H1 (cell line): ENCODE data around the gene LSM10. TPM values are rescaled to one million over a fixed set of nuclear protein-coding genes. Genes with fewer than 3 reads are reported as not detected.

Experiments used
- CTCF ChIA-PET: fragments of 300-600 bp; sonication (Branson Sonifier 250); formaldehyde crosslinking; loops from one replicate; lab custom pipeline; 2021; ENCODE audit not compliant: partially characterized antibody; lab: Charles Lee
- POLR2A ChIA-PET: fragments of 300-600 bp; sonication (Branson Sonifier 250); formaldehyde crosslinking; loops from one replicate; lab custom pipeline; 2021; ENCODE audit warnings: inconsistent platforms; ENCODE audit not compliant: partially characterized antibody; lab: Charles Lee
- DNase-seq, 2 experiments: peaks; one replicate each; pipeline versions ENCODE4 v3.0.0 to v3.0.0-alpha.2; 2010 to 2022; ENCODE audit warnings: low spot score in 2 of 2, low read depth in 1 of 2, mixed read lengths in 1 of 2
- FAIRE-seq: peaks from 2 replicates; lab custom pipeline; 2011; peaks lifted over from hg19 to GRCh38; lab: Jason Lieb, UNC
- H2AFZ ChIP-seq: 2 replicates; pipeline ENCODE4 v1.8.1; 2012; ENCODE audit warnings: low read length, inconsistent platforms
- H2AK5ac ChIP-seq: 2 replicates; pipeline ENCODE4 v1.6.1; 2013; ENCODE audit warnings: low read depth, low read length
- H2BK120ac ChIP-seq: replicated peaks from 2 replicates; pipeline ENCODE3; 2013; ENCODE audit warnings: low read depth, low read length, inconsistent platforms
- H2BK12ac ChIP-seq: 2 replicates; pipeline ENCODE4 v1.6.1; 2013; ENCODE audit warnings: low read depth, low read length
- H2BK15ac ChIP-seq: 2 replicates; pipeline ENCODE4 v1.6.1; 2013; ENCODE audit warnings: low read length
- H2BK20ac ChIP-seq: 2 replicates; pipeline ENCODE4 v1.6.1; 2013; ENCODE audit warnings: low read length
- H2BK5ac ChIP-seq: 2 replicates; pipeline ENCODE4 v1.6.1; 2013; ENCODE audit warnings: low read depth, low read length
- H3K14ac ChIP-seq: 2 replicates; pipeline ENCODE4 v1.6.1; 2013; ENCODE audit warnings: inconsistent platforms; ENCODE audit not compliant: insufficient read length
- H3K18ac ChIP-seq: 2 replicates; pipeline ENCODE4 v1.6.1; 2013; ENCODE audit warnings: low read length; ENCODE audit errors: extremely low read depth
- H3K23ac ChIP-seq: 2 replicates; pipeline ENCODE4 v1.6.1; 2013; ENCODE audit warnings: inconsistent platforms; ENCODE audit not compliant: insufficient read length
- H3K23me2 ChIP-seq: 2 replicates; pipeline ENCODE4 v1.6.1; 2013; ENCODE audit warnings: low read depth, low read length
- H3K27ac ChIP-seq: 2 replicates; pipeline ENCODE4 v1.6.1; 2011; ENCODE audit warnings: low read depth, low read length, inconsistent platforms
- H3K27me3 ChIP-seq, 4 experiments: replicated peaks in 1 of 4; 1 replicate in 1 of 4; 2 replicates in 3 of 4; pipeline versions ENCODE4 v1.6.1 to v1.8.1; 2011 to 2013; ENCODE audit warnings: low read length in 3 of 4, mild to moderate bottlenecking in 3 of 4, inconsistent platforms in 2 of 4, mixed read lengths in 2 of 4, moderate library complexity in 1 of 4; ENCODE audit not compliant: control insufficient read depth in 3 of 4, insufficient read depth in 3 of 4; ENCODE audit errors: extremely low read depth in 1 of 4
- H3K36me3 ChIP-seq, 4 experiments: 2 replicates each; pipeline versions ENCODE4 v1.6.1 to v1.8.1; 2011 to 2013; ENCODE audit warnings: mild to moderate bottlenecking in 4 of 4, low read length in 3 of 4, moderate library complexity in 2 of 4, control low read depth in 1 of 4, inconsistent platforms in 1 of 4; ENCODE audit not compliant: insufficient read depth in 4 of 4, control insufficient read depth in 2 of 4
- H3K4ac ChIP-seq: replicated peaks from 2 replicates; pipeline ENCODE3; 2013; ENCODE audit warnings: low read length, low read depth, mixed read lengths, inconsistent platforms; ENCODE audit not compliant: insufficient read length
- H3K4me1 ChIP-seq, 4 experiments: replicated peaks in 1 of 4; 1 replicate in 1 of 4; 2 replicates in 3 of 4; pipeline versions ENCODE4 v1.6.1 to v1.8.1; 2011 to 2013; ENCODE audit warnings: low read length in 3 of 4, inconsistent platforms in 2 of 4, mixed read lengths in 1 of 4; ENCODE audit not compliant: insufficient read depth in 4 of 4, control insufficient read depth in 3 of 4
- H3K4me2 ChIP-seq, 2 experiments: 2 replicates each; pipeline versions ENCODE4 v1.6.1 to v1.8.1; 2011 to 2013; ENCODE audit warnings: low read depth in 2 of 2, low read length in 2 of 2, control low read depth in 1 of 2, inconsistent platforms in 1 of 2, mild to moderate bottlenecking in 1 of 2; ENCODE audit not compliant: insufficient read depth in 1 of 2
- H3K4me3 ChIP-seq, 4 experiments: fragments of 200-600, 300-600 bp in 1 of 4; sonication (generic), shearing (Covaris generic), sonication (Bioruptor Twin) in 1 of 4; 2 replicates each; pipeline versions ENCODE4 v1.5.1 to v1.8.1; 2011 to 2016; ENCODE audit warnings: low read length in 4 of 4, low read depth in 3 of 4, control low read depth in 2 of 4, inconsistent platforms in 2 of 4, mild to moderate bottlenecking in 2 of 4, mixed read lengths in 1 of 4, moderate library complexity in 1 of 4; ENCODE audit not compliant: insufficient read depth in 2 of 4; ENCODE audit errors: extremely low read depth in 1 of 4
- H3K56ac ChIP-seq: replicated peaks from 2 replicates; pipeline ENCODE3; 2013; ENCODE audit warnings: low read depth, mild to moderate bottlenecking, mixed read lengths, low read length, inconsistent platforms; ENCODE audit not compliant: insufficient read length
- H3K79me1 ChIP-seq: 2 replicates; pipeline ENCODE4 v1.6.1; 2013; ENCODE audit warnings: low read depth, low read length, control low read depth
- H3K79me2 ChIP-seq, 2 experiments: 2 replicates each; pipeline versions ENCODE4 v1.6.1 to v1.8.1; 2012 to 2013; ENCODE audit warnings: low read length in 2 of 2, mild to moderate bottlenecking in 2 of 2, inconsistent platforms in 1 of 2; ENCODE audit not compliant: insufficient read depth in 2 of 2, control insufficient read depth in 1 of 2
- H3K9ac ChIP-seq, 4 experiments: replicated peaks in 1 of 4; 1 replicate in 1 of 4; 2 replicates in 3 of 4; pipeline versions ENCODE4 v1.6.1 to v1.8.1; 2011 to 2013; ENCODE audit warnings: low read depth in 3 of 4, low read length in 3 of 4, control low read depth in 2 of 4, mild to moderate bottlenecking in 2 of 4, moderate library complexity in 2 of 4, inconsistent platforms in 1 of 4; ENCODE audit errors: extremely low read depth in 1 of 4
- H3K9me3 ChIP-seq, 2 experiments: 2 replicates each; pipeline versions ENCODE4 v1.6.1 to v1.8.1; 2012 to 2013; ENCODE audit warnings: mild to moderate bottlenecking in 2 of 2, moderate library complexity in 2 of 2, control low read depth in 1 of 2, inconsistent platforms in 1 of 2, low read depth in 1 of 2, low read length in 1 of 2, mixed read lengths in 1 of 2; ENCODE audit not compliant: insufficient read depth in 2 of 2
- H4K20me1 ChIP-seq, 2 experiments: replicated peaks in 1 of 2; 2 replicates each; pipeline versions ENCODE3 to v1.8.1; 2011 to 2013; ENCODE audit warnings: inconsistent platforms in 2 of 2, low read length in 2 of 2, mild to moderate bottlenecking in 1 of 2; ENCODE audit not compliant: insufficient read depth in 2 of 2, control insufficient read depth in 1 of 2
- H4K5ac ChIP-seq: 2 replicates; pipeline ENCODE4 v1.6.1; 2013; ENCODE audit warnings: low read length, low read depth, mixed read lengths, inconsistent platforms; ENCODE audit not compliant: insufficient read length
- H4K8ac ChIP-seq: 2 replicates; pipeline ENCODE4 v1.8.0; 2013; ENCODE audit warnings: mild to moderate bottlenecking, moderate library complexity, low read length, inconsistent platforms; ENCODE audit not compliant: insufficient read depth; ENCODE audit errors: extremely low read depth
- H4K91ac ChIP-seq: replicated peaks from 2 replicates; pipeline ENCODE3; 2013; ENCODE audit warnings: low read length, mixed read lengths, inconsistent platforms; ENCODE audit not compliant: insufficient read length
- BACH1 ChIP-seq: IDR thresholded peaks from 2 replicates; pipeline ENCODE4 v1.6.1; 2012; ENCODE audit warnings: low read length, improper control_type of control experiment
- CEBPB ChIP-seq: IDR thresholded peaks from 2 replicates; pipeline ENCODE4 v1.6.1; 2012; ENCODE audit warnings: low read depth, low read length
- GABPA ChIP-seq: IDR thresholded peaks from 2 replicates; pipeline ENCODE4 v1.6.1; 2011; ENCODE audit warnings: mild to moderate bottlenecking, low read length, moderate library complexity, borderline replicate concordance; ENCODE audit not compliant: insufficient read depth
- POLR2A ChIP-seq, 2 experiments: IDR thresholded peaks; 1 replicate in 1 of 2; 2 replicates in 1 of 2; pipeline ENCODE4 v1.6.1; 2011; ENCODE audit warnings: low read depth in 2 of 2, low read length in 2 of 2, mild to moderate bottlenecking in 2 of 2; ENCODE audit errors: control extremely low read depth in 1 of 2
- RNF2 ChIP-seq: fragments of 200-900, 300-1000 bp; sonication (generic); IDR thresholded peaks from 2 replicates; pipeline ENCODE4 v1.7.1; 2016; ENCODE audit warnings: borderline replicate concordance, low read depth, mild to moderate bottlenecking, antibody characterized with exemption, low read length; ENCODE audit not compliant: poor library complexity, severe bottlenecking; ENCODE audit errors: missing control alignments
- SIRT6 ChIP-seq: IDR thresholded peaks from one replicate; pipeline ENCODE4 v1.7.1; 2012; ENCODE audit warnings: low read length, inconsistent platforms
- SIX5 ChIP-seq: IDR thresholded peaks from 2 replicates; pipeline ENCODE4 v1.6.1; 2011; ENCODE audit warnings: mild to moderate bottlenecking, low read depth, low read length
- SRF ChIP-seq: IDR thresholded peaks from 2 replicates; pipeline ENCODE4 v1.6.1; 2011; ENCODE audit warnings: mild to moderate bottlenecking, low read depth, low read length, moderate library complexity
- TEAD4 ChIP-seq: IDR thresholded peaks from 2 replicates; pipeline ENCODE4 v1.6.1; 2012; ENCODE audit warnings: low read depth, low read length, inconsistent platforms, mixed read lengths
- WGBS, 2 experiments: shearing (Covaris generic) in 1 of 2; methylation state at CpG; one replicate each; pipeline versions ENCODE4 v1.1.6 to v1.1.7; 2013 to 2015; ENCODE audit warnings: low lambda C conversion rate in 2 of 2, mixed read lengths in 2 of 2, inconsistent platforms in 1 of 2, low coverage in 1 of 2, missing lambda C conversion rate in 1 of 2; ENCODE audit not compliant: insufficient replicate concordance in 2 of 2, insufficient coverage in 1 of 2, insufficient read length in 1 of 2; ENCODE audit errors: extremely low coverage in 1 of 2, missing lambda C conversion rate in 1 of 2; 5-methylcytosine and 5-hydroxymethylcytosine counted together
- polyA plus RNA-seq, 7 experiments: library from polyadenylated mRNA; depleted of rRNA in 3 of 7; stranded (reverse) in 5 of 7; unstranded in 2 of 7; fragments of >200 nt in 5 of 7; fragments of 200-250 nt in 2 of 7; gene quantifications; 1 replicate in 5 of 7; 2 replicates in 1 of 7; 4 replicates in 1 of 7; pipeline versions ENCODE4 v1.2.1 to v1.2.3, GENCODE V29; 2011 to 2013; ENCODE audit warnings: missing spikeins in 2 of 7, mixed read lengths in 2 of 7
- total RNA-seq: library from RNA; stranded (reverse); fragmentation: NEBNext Ultra II Directional; extraction: Animal tissue kit (Norgen Biotek cat#: 25700); gene quantifications from 2 replicates; pipeline ENCODE4 v1.2.1, GENCODE V29; 2021
- TF ChIP-seq, protein P1 (sequence below): IDR thresholded peaks from 2 replicates; pipeline ENCODE4 v1.6.1; 2012; ENCODE audit warnings: inconsistent platforms
- TF ChIP-seq, protein P2 (sequence below): IDR thresholded peaks from 2 replicates; pipeline ENCODE4 v1.6.1; 2011; ENCODE audit warnings: low read depth, mild to moderate bottlenecking, low read length; ENCODE audit not compliant: insufficient read depth

Gene LSM10
- total and polyA plus RNA-seq, 2 of the 8 experiments (the other 6 are each of a cell fraction or from before 2014, with no cell fraction given) = 59.5 to 140 TPM

DNA sequence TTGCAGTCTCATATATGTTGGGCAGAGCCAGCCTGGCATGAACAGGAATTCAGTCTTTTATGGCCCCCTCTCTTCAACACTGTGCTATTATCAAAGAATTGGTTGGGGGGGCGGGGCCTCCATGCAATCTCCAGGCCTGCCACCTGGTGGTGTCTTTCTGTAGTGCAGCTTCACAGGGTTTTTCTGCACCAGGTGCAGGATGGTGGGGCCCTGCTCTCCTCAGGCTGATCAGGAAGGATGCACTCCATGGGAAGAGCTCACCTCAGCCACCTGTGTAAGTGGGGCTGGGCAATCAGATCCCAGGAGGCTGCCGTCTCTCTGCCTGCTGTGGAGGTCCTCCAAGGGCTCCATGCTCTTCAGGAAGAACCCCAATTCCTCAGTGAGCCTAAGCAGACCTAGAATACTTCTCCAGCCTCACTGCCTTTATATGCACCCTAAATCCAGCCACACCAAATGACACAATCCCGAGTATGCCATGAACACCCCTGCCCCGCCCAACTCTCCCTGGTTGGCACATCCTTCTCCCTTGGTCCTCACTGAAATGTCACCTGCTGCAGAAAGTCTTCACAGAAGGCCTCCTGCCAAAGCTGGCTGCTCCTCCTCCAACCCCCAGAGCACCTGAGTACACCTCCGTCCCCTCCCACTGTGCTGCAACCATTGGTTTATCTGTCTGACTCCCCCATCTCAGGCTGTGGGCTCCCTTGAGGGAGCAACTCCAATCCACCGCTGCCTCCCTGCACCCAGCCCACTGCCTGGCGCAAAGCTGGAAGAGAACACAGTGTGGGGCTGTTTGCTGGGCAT, 28.4 kb downstream of the LSM10 start:
- Histone ChIP-seq H3K4me3 (no peak overlapping the region), H3K79me1 (peaks cover 3% of the 10 kb centered on the region; the same call in 1 of the 2 replicates), H3K23ac (no peak overlapping the region), H2BK120ac (no peak overlapping the region), H3K18ac (no peak overlapping the region), H3K14ac (no peak overlapping the region), H3K4ac (no peak overlapping the region), H2BK15ac (0 out of 2 replicates have a peak overlapping the region, but pooled peaks have one; percentile 84), H3K9me3 (no peaks in the 10 kb centered on the region), H2BK5ac (no peak overlapping the region), H3K56ac (no peak overlapping the region), H3K27me3 (no peaks in the 10 kb centered on the region), H3K27ac (no peak overlapping the region), H2BK20ac (no peak overlapping the region), H2BK12ac (no peak overlapping the region), H4K20me1 (peaks cover 0 to 7% of the 10 kb centered on the region in 2 experiments), H4K5ac (no peak overlapping the region), H4K8ac (no peak overlapping the region; the same call in 1 of the 2 replicates), H3K4me2 (peak overlapping the region in 1 of 2 experiments; percentile 19; a peak in 1 of 4 replicates), H3K36me3 (peaks cover 0 to 3% (median 0%) of the 10 kb centered on the region in 4 experiments; a peak in 1 of 8 replicates), H3K9ac (no peak overlapping the region), H3K79me2 (peaks cover 0 to 38% of the 10 kb centered on the region in 2 experiments; a peak in 2 of 4 replicates), H4K91ac (no peak overlapping the region), H2AFZ (no peak overlapping the region), H3K4me1 (peaks cover 12 to 33% (median 20%) of the 10 kb centered on the region in 4 experiments), H2AK5ac (no peak overlapping the region), H3K23me2 (no peaks in the 10 kb centered on the region)
- ChIA-PET CTCF (interaction anchor here (0.6 to 7.9 kb wide), 31 partner anchors 12 to 236 kb away, joined by 3 to 90 read pairs (median 5); partner anchors contain the start of genes EVA1B, SH3D21, STK40 and THRAP3), POLR2A (interaction anchor here (1.1 to 5.2 kb wide), 6 partner anchors 12 to 40 kb away, joined by 3 to 33 read pairs (median 4); no protein-coding TSS in a partner anchor)
- peak; percentile 89 for FAIRE-seq
- peak; percentile 46 to 98 for DNase-seq
- 67% methylated on average over 7 of the region's 7 CpGs; no CpG with 5 or more reads in 1 of the 2 experiments for WGBS, 2 experiments
- TF ChIP-seq CEBPB (0 out of 2 replicates have a peak, but pooled peaks have one; percentile 8), RNF2 (no peak), SIRT6 (no peak), BACH1 (no peak), GABPA (no peak), SRF (no peak), POLR2A (IDR thresholded peaks at IDR 0.05; ENCODE audit: control extremely low read depth in 1 of 2, low read depth in 2 of 2, low read length in 2 of 2) (no peak), SIX5 (no peak), TEAD4 (no peak)
- TF ChIP-seq, protein P1, sequence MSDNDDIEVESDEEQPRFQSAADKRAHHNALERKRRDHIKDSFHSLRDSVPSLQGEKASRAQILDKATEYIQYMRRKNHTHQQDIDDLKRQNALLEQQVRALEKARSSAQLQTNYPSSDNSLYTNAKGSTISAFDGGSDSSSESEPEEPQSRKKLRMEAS = no peak
- TF ChIP-seq, protein P2, sequence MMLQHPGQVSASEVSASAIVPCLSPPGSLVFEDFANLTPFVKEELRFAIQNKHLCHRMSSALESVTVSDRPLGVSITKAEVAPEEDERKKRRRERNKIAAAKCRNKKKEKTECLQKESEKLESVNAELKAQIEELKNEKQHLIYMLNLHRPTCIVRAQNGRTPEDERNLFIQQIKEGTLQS = no peak
